OCI-LY7 (cell line): ENCODE measurements around the gene SEC31B.

Source experiments
- CTCF ChIP-seq: fragments of 200-600 bp; sonication (generic); conservative IDR thresholded peaks from 2 replicates; pipeline ENCODE4 v1.5.1; 2014; ENCODE audit warnings: mild to moderate bottlenecking, antibody characterized with exemption, low read length, moderate library complexity, mixed read lengths
- EZH2phosphoT487 ChIP-seq: fragments of 200-600 bp; sonication (generic); IDR thresholded peaks from 2 replicates; pipeline ENCODE4 v1.6.1; 2018; ENCODE audit warnings: low read depth, borderline replicate concordance, mild to moderate bottlenecking, mixed run types, antibody characterized with exemption, low read length, moderate library complexity, mixed read lengths

GRCh38 chr10:100490531-100490930 is 29.1 kb downstream of the SEC31B start:
- TF ChIP-seq CTCF, result no peak
- TF ChIP-seq EZH2phosphoT487, result no peak
